GM19463 (cell line): ENCODE data around the gene MLLT3.
A peak's percentile ranks its signal among the peaks of the same experiment; 100 is the strongest.

Experiments
- ATAC-seq: cut with Tn5 transposase; IDR thresholded peaks from one replicate; pipeline ENCODE4 v1.9.1; 2021; ENCODE audit warnings: mild to moderate bottlenecking, moderate library complexity; ENCODE audit not compliant: unreplicated experiment

MLLT3 gene

DNA sequence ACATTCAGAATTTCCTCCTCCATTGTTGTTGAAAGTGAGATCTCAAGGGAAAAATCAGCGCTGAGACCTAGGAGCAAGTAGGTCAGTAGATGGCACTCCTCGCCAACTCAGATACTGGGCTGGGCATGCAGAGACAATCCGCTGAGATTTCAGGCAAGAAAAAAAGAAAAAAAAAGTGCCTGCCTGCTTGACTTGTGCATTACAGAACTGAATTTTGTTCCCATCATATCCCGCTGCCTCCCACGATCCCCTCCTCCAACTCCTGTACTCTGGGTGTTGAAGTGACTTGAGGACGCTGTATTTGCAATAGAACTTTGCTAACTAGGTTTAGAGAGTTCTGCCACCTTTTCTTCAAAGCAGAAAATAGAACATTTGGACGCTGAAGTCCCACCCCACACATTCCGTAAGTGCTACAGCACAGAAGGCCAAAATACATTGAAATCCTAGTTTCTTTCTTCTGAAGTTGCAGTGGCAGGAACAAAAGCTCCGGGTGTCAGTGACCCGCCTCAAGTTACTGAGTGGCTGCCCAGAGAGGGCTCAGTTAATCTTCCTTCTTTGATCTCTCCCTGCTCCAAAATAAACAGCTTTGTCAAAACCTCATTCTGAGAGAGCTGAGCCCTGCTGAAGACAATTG is 265.8 kb downstream of the MLLT3 start:
- peak; percentile 38 for ATAC-seq

DNA sequence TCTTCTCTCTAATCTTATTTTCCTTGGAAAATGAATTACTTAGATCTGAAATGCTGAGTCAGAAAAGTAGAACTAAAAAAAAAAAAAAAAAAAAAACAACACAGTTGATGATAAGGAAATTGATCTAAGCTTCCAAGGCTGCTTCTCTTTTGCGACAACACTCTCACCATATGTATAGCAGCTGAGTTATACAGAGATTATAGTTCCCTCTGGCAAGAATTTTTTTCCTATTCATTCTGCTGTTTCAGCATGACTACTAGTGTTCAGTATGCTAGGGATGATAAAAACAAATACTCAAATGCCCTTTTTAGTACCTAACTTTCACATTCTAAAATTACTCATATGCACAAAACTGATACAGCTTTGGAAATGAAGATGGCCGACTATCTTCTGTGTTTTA is 267.3 kb downstream of the MLLT3 start:
- no peak for ATAC-seq

DNA sequence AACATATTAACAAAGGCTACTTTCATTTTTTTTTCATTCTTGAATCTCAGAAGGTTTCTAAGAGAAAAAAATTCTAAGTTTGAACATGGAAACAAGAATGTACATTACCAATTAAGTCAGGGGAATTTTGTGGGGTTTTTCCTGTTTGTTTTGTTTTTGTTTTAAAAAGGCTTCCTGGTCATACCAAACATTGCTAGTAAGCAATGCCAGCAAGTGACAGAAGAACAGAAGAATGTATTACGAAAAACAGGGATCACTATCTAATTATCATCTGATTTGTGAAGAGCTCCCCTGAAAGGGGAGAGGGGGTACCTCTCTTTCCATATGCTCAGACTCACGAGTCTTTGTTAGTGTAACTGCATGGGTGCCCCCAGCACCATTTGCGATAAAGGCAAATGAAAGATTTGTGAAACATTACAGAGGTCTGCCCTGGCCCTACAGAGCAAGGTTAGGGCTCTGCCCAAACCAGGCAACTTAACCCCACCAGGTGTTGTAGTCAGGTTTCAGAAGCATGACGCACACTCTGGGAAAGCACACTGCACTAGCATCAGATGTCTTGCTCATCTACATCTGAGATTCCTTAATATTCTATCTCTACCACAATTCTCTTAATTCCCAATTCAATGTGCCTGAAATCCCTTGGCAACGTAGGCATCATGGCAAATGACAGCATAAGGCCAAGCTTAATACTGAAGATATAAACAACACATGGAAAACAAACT is 268.2 kb downstream of the MLLT3 start:
- peak; percentile 26 for ATAC-seq

DNA sequence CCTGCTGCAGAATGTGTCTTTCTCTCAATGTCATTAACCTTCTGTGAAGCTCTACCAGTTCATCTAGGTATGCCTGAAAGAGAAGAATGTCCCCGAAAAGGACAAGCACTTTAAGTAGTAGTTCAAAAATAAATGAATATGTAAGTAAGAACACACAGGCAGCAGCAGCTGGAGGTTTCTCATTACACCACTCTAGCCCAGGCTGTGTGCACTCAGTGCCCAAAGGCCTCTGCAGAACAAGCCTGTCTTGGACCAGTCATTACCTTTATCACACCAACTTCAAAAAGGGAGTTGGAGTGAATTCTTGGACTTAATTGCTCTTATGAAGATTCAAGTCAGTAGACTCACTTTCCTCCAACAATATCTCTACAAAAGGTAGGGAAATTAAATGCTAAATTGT is 268.8 kb downstream of the MLLT3 start:
- peak; percentile 55 for ATAC-seq

DNA sequence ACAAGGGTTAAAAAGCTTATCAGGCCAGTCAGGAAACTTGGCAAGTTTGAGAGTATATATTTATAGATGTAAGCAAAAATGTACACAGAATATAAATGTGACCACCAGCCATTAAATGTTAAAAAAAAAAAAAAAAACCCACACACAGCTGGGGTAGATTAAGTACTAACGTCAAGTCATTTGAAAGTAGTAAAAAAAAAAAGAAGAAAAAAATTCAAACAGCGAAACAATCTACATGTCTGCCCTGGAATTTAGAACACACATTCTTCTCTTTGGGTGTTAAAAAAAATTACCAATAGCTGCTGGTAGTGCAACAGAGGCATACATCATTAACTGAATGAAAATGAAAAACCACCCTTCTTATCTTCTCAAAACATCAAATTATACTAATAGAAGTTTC is 269.7 kb downstream of the MLLT3 start:
- no peak for ATAC-seq

DNA sequence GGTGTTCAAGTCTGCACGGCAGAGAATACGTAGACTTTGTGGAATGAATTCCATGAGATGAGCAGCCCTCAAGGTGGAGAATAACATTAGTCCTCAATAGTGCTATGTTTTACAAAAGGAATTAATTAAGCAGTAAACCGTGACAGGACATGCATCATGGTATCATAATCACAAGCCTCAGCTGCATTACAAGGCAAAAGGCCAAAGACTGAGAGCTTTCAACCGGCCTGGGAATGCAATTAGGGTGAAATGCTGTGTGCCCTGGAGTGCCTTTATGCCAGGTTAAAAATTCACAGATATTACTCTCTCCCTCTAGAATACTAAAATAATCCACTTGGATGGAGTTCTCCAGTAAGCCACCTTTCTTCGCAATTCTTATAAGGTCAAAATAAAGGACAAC is 270.6 kb downstream of the MLLT3 start:
- no peak for ATAC-seq

DNA sequence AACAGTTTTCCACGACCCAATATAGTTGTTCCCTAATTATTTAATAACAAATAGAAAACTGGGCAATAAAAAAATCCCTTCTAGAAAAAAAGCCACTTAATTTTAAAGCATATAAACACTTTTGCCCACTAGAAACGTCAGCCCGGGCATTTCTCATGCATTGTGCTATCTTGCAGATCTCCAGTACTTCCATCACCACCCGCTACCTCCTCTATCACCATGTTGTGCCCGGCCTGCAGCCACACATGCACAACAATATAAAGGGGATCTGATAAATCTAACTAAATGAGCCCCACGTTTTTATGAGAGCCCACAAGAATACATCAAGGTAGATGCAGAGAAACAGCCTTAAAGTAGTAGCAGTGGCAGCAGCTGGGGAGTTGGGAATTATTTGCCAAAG is 272.7 kb downstream of the MLLT3 start:
- ATAC-seq = no peak

DNA sequence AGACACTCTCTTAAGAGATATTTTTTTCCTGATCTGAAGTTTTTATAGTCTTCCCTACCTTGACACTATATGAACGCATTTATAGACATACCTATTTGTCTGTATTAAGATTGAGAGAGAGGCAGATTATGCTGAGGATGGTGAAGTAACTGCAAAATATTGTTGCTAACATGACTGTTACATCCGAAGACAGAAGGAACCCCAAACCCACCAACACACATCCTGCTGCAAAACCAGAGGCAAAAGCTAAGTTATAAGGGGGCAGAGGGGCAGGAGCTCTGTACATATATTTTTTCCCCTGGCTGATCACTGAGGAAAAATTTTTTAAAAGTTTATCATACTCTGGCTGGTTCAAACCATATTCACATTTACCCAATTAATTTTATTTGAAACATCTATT is 279.0 kb downstream of the MLLT3 start:
- ATAC-seq = no peak

DNA sequence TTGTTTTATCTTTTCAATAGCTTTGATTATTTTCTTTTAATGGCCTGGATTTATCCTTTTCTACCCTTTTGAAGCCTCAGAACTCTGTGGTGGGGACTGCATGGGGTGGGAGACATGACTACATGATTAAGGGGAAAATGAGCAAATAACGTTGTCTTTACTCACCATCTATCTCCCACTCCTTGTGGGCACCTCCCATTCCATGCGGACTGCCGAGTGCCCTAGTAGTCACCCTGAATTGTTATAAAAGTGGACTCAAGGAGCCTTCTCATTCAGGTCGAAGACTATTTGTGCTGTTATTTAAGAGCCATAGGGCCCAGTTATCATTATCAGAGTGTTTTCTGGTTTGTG is 281.8 kb downstream of the MLLT3 start:
- ATAC-seq = no peak

DNA sequence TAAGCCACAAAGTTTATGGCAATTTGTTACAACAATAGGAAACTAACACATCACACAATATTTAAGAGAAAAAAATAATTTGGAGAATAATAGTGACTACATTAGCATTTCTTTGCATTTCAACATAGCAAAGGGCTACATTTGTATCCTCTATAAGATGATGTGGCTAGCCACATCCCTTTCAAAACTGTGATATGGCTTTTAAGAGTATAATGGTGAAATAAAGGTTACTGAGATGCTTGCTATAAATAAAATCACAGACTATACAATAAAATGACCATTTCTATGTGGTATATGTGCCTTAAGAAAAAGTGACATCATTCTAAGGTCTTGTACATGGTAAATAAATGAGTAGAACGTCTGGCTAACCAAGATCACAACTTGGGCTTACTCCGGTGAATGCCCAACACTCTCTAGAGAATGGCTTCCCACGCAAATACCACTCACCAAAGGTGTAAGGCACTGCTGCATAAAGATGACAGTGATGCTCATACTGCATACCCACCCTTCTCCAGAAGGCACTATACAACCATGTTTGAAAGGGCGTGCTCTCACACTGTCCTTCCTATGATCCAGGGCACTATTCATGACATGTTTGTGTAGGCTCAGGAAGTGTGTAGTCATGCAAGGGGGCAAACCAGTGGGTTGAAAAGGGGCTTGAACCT is 286.5 kb downstream of the MLLT3 start:
- ATAC-seq = no peak

DNA sequence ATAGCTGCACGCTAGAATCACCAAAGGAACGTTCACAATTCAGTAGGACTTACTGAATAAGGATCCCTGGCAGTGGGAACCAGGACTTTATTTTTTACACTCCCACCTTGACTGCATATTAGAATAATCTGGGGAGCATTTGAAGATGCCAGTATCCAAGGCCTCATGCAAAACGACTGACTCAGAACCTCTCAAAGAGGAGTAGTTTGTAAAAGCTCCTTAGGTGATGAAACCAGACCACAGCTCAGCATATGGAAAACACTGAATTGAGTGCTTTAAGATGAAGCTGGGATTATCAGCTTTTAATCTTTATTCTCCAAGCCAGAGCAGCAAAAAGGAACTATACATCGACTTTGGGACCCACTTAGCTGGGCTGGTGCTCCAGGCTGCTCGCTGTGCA is 288.3 kb downstream of the MLLT3 start:
- ATAC-seq = no peak

DNA sequence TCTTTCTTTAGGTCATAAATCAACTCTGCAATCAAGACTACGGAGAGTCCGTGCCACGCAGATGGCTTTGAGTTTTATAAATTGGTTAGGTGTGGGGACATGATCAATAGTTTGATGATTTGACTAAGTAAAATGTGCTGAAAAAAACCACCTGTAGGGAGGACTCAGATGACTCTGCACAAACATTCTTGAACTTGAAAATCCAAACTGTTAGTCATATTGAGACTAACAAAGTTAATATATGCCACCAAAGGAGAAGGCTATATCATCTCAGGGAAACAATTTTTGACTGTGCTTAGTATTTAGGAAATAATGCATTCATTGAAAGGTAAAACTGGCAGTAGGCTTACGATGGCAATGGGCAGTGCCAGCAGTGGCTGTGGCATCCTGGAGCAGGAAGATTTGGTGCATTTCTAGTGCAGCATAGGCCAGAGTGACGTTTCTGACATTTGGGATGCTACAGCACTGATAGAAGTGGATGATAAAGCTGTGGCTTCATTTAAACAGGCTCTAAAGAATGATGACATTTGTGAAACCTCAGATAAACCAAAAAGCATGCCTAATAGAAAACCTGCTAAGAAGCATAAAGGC is 291.1 kb downstream of the MLLT3 start:
- peak; percentile 90 for ATAC-seq

DNA sequence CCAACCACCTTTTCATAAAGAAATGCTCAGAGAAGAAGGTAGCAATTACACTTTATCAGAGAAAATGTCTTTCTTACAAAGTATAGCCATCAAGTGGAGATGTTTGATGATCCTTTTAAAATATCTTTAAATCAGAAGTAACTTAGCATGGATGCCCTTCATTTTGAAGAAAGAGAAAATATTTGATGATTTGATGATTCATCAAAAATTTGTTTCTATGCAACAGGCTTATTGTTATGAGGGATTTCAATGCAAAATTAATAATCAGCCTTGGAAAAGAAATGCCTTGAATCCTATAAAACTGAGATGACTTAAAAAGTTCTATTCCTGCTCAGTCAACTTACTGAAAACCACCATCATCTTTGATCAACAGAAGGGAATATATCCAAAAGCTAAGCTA is 291.6 kb downstream of the MLLT3 start:
- ATAC-seq = no peak

DNA sequence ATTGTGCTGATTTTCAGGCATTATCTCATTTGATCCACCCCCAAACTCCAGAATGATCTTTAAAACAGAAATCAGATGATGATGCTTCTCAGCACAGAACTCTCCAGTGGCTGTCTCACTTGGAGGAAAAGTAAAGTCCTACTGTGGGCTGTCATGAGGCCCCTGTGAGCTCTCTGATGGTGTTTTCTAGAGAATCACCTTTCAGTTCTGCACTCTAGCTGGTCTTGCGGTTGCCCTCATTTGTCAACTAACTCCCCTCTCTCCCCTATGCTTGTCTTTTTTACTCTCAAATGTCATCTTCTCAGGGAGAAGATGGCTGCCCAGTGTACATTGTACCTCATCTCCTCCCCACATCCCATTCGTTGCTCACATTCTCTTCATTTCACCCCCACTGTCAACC is 295.8 kb downstream of the MLLT3 start:
- ATAC-seq = no peak

DNA sequence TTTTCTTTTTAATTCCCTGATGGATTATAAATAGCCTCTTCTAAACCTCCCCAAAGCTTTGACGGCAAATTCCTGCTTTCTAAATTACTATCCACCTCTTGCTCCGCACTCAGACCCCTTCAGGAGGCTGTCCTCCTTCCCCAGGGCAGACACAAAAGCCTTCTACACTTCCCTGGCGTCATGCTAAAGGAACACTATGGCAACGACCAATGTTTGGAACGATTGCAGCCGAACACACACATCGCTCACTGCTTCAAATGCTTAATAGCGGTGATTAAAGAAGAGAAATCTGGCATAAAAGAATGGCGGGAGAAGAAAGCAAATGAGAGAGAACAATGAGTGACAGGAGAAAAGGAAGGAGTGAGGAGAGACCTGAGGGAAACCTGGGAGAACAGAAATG is 297.3 kb downstream of the MLLT3 start:
- ATAC-seq = no peak

DNA sequence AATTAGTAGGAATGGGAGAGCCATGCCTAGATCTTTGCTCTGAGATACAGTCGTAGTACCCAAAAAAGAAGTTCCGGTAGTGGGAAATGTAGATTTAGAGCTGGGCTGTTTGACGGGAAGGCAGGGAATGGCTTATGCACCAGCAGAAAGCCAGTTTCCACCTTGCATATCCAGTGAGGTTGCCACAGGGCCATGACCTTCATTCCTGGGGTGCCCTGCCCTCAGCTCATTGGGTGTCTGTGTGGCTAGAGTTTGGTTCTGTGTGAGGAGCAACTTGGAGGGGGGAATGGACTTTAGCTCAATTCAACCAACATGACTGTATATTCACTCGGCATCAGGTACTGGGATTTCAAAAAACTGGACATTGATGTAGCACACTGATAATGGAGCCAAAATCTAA is 300.1 kb downstream of the MLLT3 start:
- no peak for ATAC-seq

DNA sequence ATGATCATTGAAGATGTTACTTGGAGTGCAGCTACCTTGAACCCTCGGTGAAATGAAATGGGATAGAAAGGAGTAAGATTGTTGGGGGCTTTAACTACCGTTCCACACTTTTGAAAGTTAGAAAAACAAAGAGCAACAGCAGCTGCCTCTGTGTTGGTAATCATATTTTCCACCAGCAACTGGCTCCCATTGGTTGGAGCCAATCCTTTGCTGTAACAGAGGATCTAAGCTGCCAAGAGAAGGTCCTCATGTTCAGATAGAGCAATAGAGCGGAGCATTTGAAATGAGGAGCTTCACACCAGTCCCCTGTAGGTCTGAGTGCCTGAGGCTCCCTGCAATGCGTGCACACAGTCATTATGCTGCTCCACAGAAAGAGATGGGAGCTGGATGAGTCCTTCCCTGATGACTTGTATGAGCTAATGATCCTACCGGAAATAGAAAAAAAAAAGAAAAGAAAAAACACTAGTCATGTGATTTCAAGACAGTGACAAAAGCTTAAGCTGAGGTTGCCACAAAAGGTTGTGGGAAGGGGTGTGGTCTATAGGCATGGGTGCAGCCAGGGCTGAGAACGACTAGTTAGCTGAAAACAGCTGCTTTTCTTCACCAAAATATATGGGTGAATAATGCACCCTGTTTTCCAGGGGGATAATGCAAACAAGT is 300.7 kb downstream of the MLLT3 start:
- no peak for ATAC-seq

DNA sequence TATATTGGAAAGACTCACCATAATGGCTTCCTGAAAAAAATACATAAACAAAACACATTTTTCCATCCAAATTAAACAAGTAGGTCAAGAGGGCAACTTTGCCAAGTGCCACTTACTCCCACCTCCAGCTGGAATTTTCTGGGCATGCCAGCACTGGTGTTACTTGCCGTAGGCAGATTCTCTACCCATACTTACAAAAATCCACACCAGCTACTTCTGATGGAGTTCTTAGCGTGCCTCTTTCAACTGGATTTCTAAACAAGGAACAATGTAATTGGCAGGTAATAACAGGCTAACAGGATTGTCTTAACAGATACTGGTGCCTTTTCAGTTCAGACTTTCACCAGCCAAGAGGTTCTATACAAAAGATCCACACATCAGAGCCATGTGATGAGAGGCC is 301.4 kb downstream of the MLLT3 start:
- no peak for ATAC-seq

DNA sequence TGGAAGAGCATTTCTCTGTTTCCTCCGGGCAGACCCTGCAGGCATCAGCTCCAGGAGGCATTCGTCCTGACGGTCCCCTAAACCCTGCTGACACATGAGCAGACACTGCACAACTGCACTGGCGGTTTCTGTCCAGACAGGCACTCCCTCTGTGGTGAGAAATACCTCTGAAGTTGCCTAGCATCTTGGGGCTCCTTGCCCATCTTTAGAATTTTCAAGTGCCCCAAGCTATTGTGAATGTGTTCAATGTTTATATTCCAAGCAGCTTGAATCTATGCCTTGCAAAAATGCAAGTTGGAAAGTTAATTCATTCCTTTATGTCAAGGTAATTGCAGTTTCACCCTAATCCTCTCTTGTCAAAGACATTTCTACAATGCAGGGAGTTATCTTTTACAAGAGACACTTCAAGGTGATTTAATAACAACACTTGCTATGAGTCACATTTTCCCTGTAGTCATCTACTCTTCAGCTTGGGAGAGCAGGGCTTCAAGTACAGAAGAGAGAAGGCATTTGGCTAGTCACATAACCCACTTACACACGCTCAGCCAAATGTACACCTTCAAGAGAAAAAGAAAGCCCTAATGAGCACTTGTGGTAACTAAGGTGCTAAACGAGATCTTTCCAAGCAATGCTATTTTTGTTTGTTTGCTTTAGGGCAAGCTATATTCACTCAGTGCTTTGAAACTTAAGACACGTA is 302.5 kb downstream of the MLLT3 start:
- peak; percentile 77 for ATAC-seq

DNA sequence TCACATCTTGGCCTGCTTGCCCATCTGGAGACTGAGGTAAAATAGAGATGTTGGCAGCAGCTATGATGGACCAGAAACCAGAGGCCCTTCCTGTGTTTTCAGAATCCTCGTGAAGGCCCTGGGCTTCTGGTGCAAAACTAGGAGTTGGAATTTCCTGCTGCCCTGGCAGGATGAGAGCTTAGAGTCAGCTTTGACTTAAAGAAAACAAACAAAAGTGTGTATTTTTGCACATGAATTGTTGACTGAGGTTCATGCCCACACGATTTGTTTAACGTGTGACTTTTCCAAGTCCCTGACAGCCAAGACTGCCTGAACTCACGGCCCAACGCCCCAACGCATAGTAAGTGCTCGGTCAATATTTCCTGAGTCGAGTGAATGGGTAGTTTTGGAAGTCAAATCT is 303.1 kb downstream of the MLLT3 start:
- no peak for ATAC-seq

DNA sequence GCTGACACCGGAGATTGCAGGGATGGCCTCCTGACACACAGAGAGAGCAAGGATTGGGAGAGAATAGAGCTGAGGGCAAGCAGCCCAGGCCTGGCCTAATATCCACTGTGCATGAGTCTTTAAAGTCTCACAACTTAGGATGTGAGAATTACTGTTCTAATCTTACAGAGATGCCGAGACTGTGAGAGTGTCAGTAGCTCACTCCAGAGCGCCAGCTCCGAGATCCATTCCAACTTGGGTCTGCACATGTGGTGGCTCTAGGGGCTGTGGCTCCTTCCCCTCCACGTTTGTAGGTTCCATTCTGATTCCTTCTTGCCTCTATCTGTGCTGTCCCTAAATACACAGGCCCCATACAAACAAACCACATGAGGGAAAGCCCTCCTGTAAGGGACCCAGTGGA is 304.6 kb downstream of the MLLT3 start:
- no peak for ATAC-seq
